H1 (cell line): ENCODE measurements around the gene ANKMY2.

Experiments used
- CTCF ChIP-seq, 3 experiments: IDR thresholded peaks; 1 replicate in 2 of 3; 2 replicates in 1 of 3; pipeline versions ENCODE4 v1.5.1 to v1.6.1; 2011; ENCODE audit warnings: low read length in 3 of 3, mild to moderate bottlenecking in 3 of 3, inconsistent platforms in 2 of 3, low read depth in 1 of 3, moderate library complexity in 1 of 3; ENCODE audit not compliant: insufficient read depth in 1 of 3; ENCODE audit errors: control extremely low read depth in 1 of 3
- HDAC6 ChIP-seq: IDR thresholded peaks from one replicate; pipeline ENCODE4 v1.7.1; 2012; ENCODE audit warnings: low read depth, mild to moderate bottlenecking, inconsistent platforms, low read length, moderate library complexity
- NANOG ChIP-seq: IDR thresholded peaks from 2 replicates; pipeline ENCODE4 v1.6.1; 2011; ENCODE audit warnings: low read length, low read depth, mild to moderate bottlenecking, inconsistent platforms; ENCODE audit not compliant: insufficient read depth, poor library complexity, severe bottlenecking
- POLR2A ChIP-seq, 2 experiments: IDR thresholded peaks; 1 replicate in 1 of 2; 2 replicates in 1 of 2; pipeline ENCODE4 v1.6.1; 2011; ENCODE audit warnings: low read depth in 2 of 2, low read length in 2 of 2, mild to moderate bottlenecking in 2 of 2; ENCODE audit errors: control extremely low read depth in 1 of 2
- RBBP5 ChIP-seq: IDR thresholded peaks from 2 replicates; pipeline ENCODE4 v1.7.1; 2012; ENCODE audit warnings: low read depth, mild to moderate bottlenecking, inconsistent platforms, low read length, moderate library complexity, borderline replicate concordance
- SP1 ChIP-seq: IDR thresholded peaks from 2 replicates; pipeline ENCODE4 v1.6.1; 2011; ENCODE audit warnings: low read depth, low read length
- TEAD4 ChIP-seq: IDR thresholded peaks from 2 replicates; pipeline ENCODE4 v1.6.1; 2012; ENCODE audit warnings: low read depth, low read length, inconsistent platforms, mixed read lengths
- USF2 ChIP-seq: IDR thresholded peaks from 2 replicates; pipeline ENCODE4 v1.6.1; 2011; ENCODE audit warnings: low read length, improper control_type of control experiment

- TF ChIP-seq CTCF (IDR thresholded peaks at IDR 0.05; ENCODE audit: control extremely low read depth in 1 of 3, insufficient read depth in 1 of 3, low read depth in 1 of 3, low read length in 3 of 3), result no peak
- TF ChIP-seq POLR2A (IDR thresholded peaks at IDR 0.05; ENCODE audit: control extremely low read depth in 1 of 2, low read depth in 2 of 2, low read length in 2 of 2), result no peak
- TF ChIP-seq HDAC6, result no peak
- no peak for TF ChIP-seq USF2
- no peak for TF ChIP-seq NANOG
- no peak for TF ChIP-seq SP1
- no peak for TF ChIP-seq RBBP5
- no peak for TF ChIP-seq TEAD4
Measured at GRCh38 chr7:16661924-16662323, 16.4 kb upstream of the ANKMY2 start.
